ENCODE measurements around the gene CEP170. TPM values are rescaled to one million over a fixed set of nuclear protein-coding genes. Genes with fewer than 3 reads are reported as not detected.

CEP170 gene
- total RNA-seq, 4 donors from 2014 or later, result 10.6 to 37.5 (median 16.6) TPM

- H3K9me3 ChIP-seq, result no peaks in the 10 kb centered on the region
- H3K36me3 ChIP-seq, result no peaks in the 10 kb centered on the region
- H3K27me3 ChIP-seq, result no peaks in the 10 kb centered on the region
- WGBS, result 0% methylated on average over 19 of the region's 32 CpGs
- TF ChIP-seq POLR2AphosphoS5 (IDR thresholded peaks at IDR 0.05), result peak in 1 of 3 donors; percentile 42
- peak; percentile 37 to 85 for TF ChIP-seq POLR2A (IDR thresholded peaks at IDR 0.05)
- TF ChIP-seq EP300 (IDR thresholded peaks at IDR 0.05), result no peak
- H3K4me1 ChIP-seq, result peaks cover 43% of the 10 kb centered on the region
- DNase-seq (ENCODE audit: low spot score in 2 of 2), result peak; percentile 96 to 99
- H3K4me3 ChIP-seq, result peak within 1 kb of the TSS; percentile 80
- H3K27ac ChIP-seq, result peak within 1 kb of the TSS; percentile 96
Measured at GRCh38 chr1:243255791-243256512, 871 bp upstream of the CEP170 start, which contains the start of gene SDCCAG8. Gene SDCCAG8, plus strand, starts transcription at chr1:243256041. Its CDS starts 133 bp downstream, at chr1:243256174.

GRCh38 chr1:243254233-243254926 lies 701 bp downstream of the CEP170 start:
- TF ChIP-seq EP300 (IDR thresholded peaks at IDR 0.05) (no peak), POLR2AphosphoS5 (IDR thresholded peaks at IDR 0.05) (peak in 1 of 3 donors; percentile 37), CTCF (IDR thresholded peaks at IDR 0.05) (no peak), POLR2A (IDR thresholded peaks at IDR 0.05) (peak in 1 of 2 donors; percentile 35)
- Histone ChIP-seq H3K4me1 (peaks cover 30% of the 10 kb centered on the region), H3K4me3 (peak overlapping the region; percentile 80), H3K27me3 (no peaks in the 10 kb centered on the region), H3K27ac (peak overlapping the region; percentile 96), H3K36me3 (no peaks in the 10 kb centered on the region), H3K9me3 (no peaks in the 10 kb centered on the region)
- peak; percentile 84 to 87 for DNase-seq (ENCODE audit: low spot score in 2 of 2)
- whole genome bisulfite sequencing, result under 1% methylated on average over 21 of the region's 50 CpGs

GRCh38 chr1:243253926-243254232 lies 1.2 kb downstream of the CEP170 start:
- Histone ChIP-seq H3K9me3 (no peaks in the 10 kb centered on the region), H3K27me3 (no peaks in the 10 kb centered on the region), H3K4me3 (peak overlapping the region; percentile 80), H3K27ac (peak overlapping the region; percentile 96), H3K4me1 (peaks cover 30% of the 10 kb centered on the region), H3K36me3 (no peaks in the 10 kb centered on the region)
- no peak for DNase-seq (ENCODE audit: low spot score in 2 of 2)
- no peak for TF ChIP-seq CTCF (IDR thresholded peaks at IDR 0.05)
- TF ChIP-seq POLR2A (IDR thresholded peaks at IDR 0.05), result no peak
- TF ChIP-seq EP300 (IDR thresholded peaks at IDR 0.05), result no peak
- no peak for TF ChIP-seq POLR2AphosphoS5 (IDR thresholded peaks at IDR 0.05)
- WGBS, result 0% methylated on average over 4 of the region's 4 CpGs

- Histone ChIP-seq H3K36me3 (no peaks in the 10 kb centered on the region), H3K9me3 (no peaks in the 10 kb centered on the region), H3K27me3 (no peaks in the 10 kb centered on the region), H3K27ac (peak overlapping the region; percentile 96), H3K4me3 (peak overlapping the region; percentile 80), H3K4me1 (peaks cover 30% of the 10 kb centered on the region)
- TF ChIP-seq CTCF (IDR thresholded peaks at IDR 0.05), result no peak
- TF ChIP-seq POLR2AphosphoS5 (IDR thresholded peaks at IDR 0.05), result no peak
- TF ChIP-seq POLR2A (IDR thresholded peaks at IDR 0.05), result no peak
- TF ChIP-seq EP300 (IDR thresholded peaks at IDR 0.05), result no peak
- 6% methylated on average over 8 of the region's 8 CpGs for WGBS
- DNase-seq (ENCODE audit: low spot score in 2 of 2), result no peak
Measured at GRCh38 chr1:243253211-243253925, 1.7 kb downstream of the CEP170 start.

- Histone ChIP-seq H3K27me3 (no peaks in the 10 kb centered on the region), H3K27ac (no peak overlapping the region), H3K36me3 (no peaks in the 10 kb centered on the region), H3K4me3 (no peak overlapping the region), H3K9me3 (no peaks in the 10 kb centered on the region), H3K4me1 (peaks cover 21% of the 10 kb centered on the region)
- WGBS, result 92% methylated on average over 1 of the region's 1 CpG
- DNase-seq (ENCODE audit: low spot score in 2 of 2), result no peak
- TF ChIP-seq POLR2A (IDR thresholded peaks at IDR 0.05), result no peak
- TF ChIP-seq EP300 (IDR thresholded peaks at IDR 0.05), result no peak
- no peak for TF ChIP-seq POLR2AphosphoS5 (IDR thresholded peaks at IDR 0.05)
- TF ChIP-seq CTCF (IDR thresholded peaks at IDR 0.05), result no peak
Measured at GRCh38 chr1:243251539-243251938, 3.5 kb downstream of the CEP170 start.
